Measurements from ENCODE around the gene SNTG2.

Gene SNTG2

GRCh38 chr2:1297372-1298159 lies 346.9 kb downstream of the SNTG2 start:
- no peak for DNase-seq

- DNase-seq = no peak
Observed at GRCh38 chr2:1299043-1299442, 348.4 kb downstream of the SNTG2 start.

GRCh38 chr2:1300284-1300683 lies 349.6 kb downstream of the SNTG2 start:
- DNase-seq = no peak

- no peak for DNase-seq
Observed at GRCh38 chr2:1301056-1301455, 350.4 kb downstream of the SNTG2 start.

GRCh38 chr2:1305342-1306013 lies 354.8 kb downstream of the SNTG2 start:
- no peak for DNase-seq

GRCh38 chr2:1306014-1306686 lies 355.5 kb downstream of the SNTG2 start:
- no peak for DNase-seq

GRCh38 chr2:1306687-1307516 lies 356.3 kb downstream of the SNTG2 start:
- no peak for DNase-seq

- DNase-seq = no peak
Observed at GRCh38 chr2:1307670-1308069, 357.0 kb downstream of the SNTG2 start.

- no peak for DNase-seq
Observed at GRCh38 chr2:1308678-1309077, 358.0 kb downstream of the SNTG2 start.

GRCh38 chr2:1309507-1309906 lies 358.9 kb downstream of the SNTG2 start:
- no peak for DNase-seq

GRCh38 chr2:1310202-1310601 lies 359.6 kb downstream of the SNTG2 start:
- DNase-seq = no peak

- DNase-seq = no peak
Observed at GRCh38 chr2:1310866-1311265, 360.2 kb downstream of the SNTG2 start.

GRCh38 chr2:1313240-1313924 lies 362.7 kb downstream of the SNTG2 start:
- DNase-seq = no peak

GRCh38 chr2:1314254-1314653 lies 363.6 kb downstream of the SNTG2 start:
- no peak for DNase-seq

- no peak for DNase-seq
Observed at GRCh38 chr2:1318366-1319009, 367.8 kb downstream of the SNTG2 start.

- DNase-seq = no peak
Observed at GRCh38 chr2:1319393-1319792, 368.7 kb downstream of the SNTG2 start.

GRCh38 chr2:1321321-1321720 lies 370.7 kb downstream of the SNTG2 start:
- no peak for DNase-seq

GRCh38 chr2:1324884-1325283 lies 374.2 kb downstream of the SNTG2 start:
- DNase-seq = no peak

GRCh38 chr2:1328684-1329083 lies 378.0 kb downstream of the SNTG2 start:
- DNase-seq = no peak

- no peak for DNase-seq
Observed at GRCh38 chr2:1339388-1340140, 388.9 kb downstream of the SNTG2 start.

- no peak for DNase-seq
Observed at GRCh38 chr2:1340141-1340512, 389.5 kb downstream of the SNTG2 start.
